Hematopoietic multipotent progenitor cell treated with erythropoietin and hydrocortisone succinate and interleukin-3 and kit ligand, for 17 days (in vitro differentiated cells): ENCODE data around the gene FHIT.
A peak's percentile ranks its signal among the peaks of the same experiment; 100 is the strongest.
"Not testable (repeated sequence)": the region's sequence is repeated elsewhere in the genome, so short reads cannot be mapped to it uniquely, and the experiment has no call there.

Experiments used
- DNase-seq: peaks from one replicate; pipeline ENCODE4 v3.0.0-alpha.2; 2015; ENCODE audit warnings: low spot score

Gene FHIT

DNA sequence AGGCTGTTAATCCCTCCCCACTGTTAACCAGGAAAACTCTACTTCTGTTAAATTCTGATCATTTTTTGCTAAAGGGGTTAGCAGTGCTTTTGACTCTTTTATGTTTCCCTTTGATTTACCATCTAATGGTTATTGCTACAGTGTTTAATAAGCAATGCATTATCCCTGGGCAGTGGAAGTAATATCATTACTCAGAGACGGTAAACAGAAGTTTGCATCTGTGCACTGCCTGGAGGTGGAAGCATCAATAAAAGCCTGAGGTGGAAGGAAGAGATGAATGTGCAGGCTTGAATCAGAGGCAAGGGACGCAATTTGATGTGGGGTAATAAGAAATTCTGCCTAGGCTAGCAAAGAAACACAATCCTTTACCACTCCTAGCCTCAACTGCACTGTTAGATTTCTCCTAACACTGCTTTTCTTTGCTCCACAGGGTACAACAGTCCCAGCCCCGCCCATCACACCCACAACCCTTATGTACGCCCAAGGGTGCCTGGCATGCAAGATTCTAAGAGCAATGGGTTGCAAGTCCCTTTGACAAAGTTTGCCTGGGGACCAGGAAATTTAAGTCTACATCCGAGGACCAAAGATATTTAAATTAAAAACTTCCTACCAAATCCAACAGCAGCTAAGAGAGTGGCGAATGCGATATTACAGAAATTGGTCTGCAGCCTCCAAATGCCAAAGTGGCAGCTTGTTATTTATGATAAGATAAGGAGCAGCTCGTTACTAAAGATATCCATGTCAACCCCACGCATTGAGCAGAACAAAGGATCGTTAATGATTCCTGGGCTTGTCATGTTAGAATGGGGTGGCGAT lies 261.4 kb downstream of the FHIT start:
- peak; percentile 9 for DNase-seq

DNA sequence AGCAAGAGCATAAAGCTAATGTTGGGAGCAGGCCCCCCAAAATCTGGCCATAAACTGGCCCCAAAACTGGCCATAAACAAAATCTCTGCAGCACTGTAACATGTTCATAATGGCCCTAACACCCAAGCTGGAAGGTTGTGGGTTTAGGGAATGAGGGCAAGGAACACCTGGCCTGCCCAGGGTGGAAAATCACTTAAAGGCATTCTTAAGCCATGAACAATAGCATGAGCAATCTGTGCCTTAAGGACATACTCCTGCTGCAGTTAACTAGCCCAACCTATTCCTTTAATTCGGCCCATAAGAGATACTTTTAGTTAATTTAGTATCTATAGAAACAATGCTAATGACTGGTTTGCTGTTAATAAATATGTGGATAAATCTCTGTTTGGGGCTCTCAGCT lies 264.1 kb downstream of the FHIT start:
- DNase-seq: not testable (repeated sequence)

DNA sequence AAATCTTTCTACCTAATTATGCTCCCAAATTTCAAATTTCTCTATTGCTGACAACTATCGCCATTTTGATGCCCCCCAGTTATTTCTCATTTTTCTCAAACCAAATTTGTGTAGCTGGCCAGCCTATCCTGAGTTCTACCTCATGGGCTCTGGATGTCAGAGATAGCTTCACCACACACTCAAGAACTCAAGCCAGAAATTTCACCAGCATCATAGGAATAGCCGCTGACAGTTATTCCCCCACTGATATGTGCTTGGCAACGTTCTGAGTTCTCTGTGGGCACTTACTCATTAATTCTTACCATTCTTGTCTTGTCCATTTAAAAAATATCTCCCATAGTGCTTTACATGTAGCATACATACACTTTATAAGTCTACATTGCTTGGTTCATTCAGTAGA lies 264.7 kb downstream of the FHIT start:
- DNase-seq: no peak

DNA sequence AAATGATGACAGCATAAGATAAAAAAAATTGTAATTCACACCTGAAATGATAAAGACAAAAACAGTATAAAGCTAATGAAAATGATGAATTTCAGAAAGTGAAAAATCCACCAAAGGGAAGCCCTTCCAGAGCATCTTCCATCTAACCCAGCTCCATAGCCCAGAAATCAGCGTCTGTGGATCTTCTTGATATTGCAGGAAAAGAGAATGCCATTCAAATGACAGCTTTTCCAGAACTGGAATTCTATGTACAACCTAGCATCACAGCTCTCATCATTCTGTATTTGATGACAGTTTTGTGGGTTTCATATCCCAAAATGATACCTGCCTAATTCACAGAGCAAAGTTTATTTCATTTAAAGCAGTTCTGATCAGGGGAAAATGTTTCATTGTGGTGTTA lies 267.3 kb downstream of the FHIT start:
- no peak for DNase-seq

DNA sequence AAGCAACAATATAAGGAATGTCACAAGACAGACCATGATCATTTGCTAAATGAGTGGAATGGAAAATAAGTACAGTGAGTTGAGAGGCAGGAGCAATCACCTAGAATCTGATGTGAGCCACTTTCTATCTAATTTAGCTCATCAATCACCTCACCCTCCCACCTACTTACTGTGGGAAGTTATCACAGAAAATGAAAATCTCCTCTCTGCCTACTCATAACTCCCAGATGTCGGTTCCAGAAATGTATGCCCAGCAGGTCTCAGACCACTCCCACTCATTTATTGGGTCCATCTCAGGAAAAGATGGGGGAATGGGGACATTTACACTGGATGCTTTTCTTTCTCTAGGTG lies 270.9 kb downstream of the FHIT start:
- no peak for DNase-seq

DNA sequence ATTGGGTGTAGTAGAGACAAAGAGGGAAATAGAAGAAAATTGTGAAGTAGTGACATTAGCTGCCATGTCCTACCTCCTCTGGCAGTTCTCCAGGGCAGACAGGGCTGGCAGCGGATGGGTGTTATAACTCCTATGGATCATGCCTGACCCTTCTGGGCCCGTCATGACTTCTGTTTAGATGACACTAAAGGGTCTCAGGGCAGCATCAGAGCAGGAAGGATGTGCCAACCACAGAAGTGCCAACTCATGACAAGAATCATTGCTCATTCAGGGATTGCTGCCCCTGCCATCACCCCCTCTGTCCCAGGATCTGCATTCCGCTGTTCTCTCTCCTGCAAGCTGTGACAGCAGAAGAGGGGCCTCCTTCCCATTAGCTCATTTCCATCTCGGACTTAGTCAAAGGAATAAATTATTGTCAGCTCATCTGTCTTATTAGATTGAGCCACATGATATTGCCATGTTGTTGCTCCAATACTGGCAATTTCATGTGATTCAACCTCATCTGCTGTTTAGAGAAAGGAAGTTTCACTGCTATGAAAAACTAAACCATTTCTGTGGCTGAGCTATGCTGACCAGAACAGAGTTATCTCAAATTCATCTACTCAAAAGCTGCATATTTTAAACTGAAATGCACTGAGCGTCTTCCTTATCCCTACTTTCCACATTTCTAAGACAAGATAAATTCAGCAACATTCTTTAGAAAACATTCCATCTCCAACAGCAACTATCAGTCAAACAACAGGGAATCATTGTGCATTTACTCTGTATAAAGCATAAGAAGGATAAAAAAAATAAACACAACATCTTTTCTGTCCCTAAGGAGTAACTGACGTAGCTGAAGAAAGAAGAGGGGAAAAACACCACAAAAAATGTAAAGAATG lies 271.6 kb downstream of the FHIT start:
- DNase-seq: no peak

DNA sequence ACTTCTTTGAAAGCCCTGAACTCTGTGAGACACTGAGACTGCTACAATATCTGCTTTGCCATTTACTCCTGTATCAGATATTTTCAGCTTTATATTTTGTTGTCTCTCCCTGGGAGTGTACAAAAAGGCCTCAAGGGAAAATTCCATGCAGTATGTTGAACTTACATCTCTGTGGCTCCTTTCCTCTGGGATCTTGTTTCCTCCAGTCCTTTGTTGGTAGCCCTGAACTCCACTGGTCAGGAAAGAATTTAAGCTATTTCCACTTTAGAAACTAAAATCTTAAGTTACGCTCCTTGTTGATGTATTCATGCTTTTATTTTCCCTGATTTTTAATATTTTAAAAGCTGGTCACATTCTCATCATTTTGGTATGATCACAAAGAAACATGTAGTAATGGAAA lies 277.9 kb downstream of the FHIT start:
- no peak for DNase-seq

DNA sequence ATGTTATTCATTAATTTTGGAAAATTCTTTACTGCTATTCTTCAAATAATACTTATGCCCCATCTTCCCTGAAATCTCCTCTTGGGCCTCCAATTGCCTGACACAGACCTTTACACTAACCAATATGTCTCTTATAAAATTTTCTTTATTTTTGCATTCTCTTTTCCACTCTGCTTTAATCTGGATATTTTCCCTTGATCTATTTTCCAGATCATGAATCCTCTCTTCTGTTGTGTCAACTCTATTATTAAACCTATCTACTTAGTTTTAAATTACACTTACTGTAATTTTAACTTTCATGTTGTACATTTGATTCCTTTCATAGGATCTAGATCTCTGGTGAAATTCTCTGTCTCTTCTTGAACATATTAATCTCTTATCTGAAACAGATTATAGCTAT lies 278.7 kb downstream of the FHIT start:
- DNase-seq: no peak

DNA sequence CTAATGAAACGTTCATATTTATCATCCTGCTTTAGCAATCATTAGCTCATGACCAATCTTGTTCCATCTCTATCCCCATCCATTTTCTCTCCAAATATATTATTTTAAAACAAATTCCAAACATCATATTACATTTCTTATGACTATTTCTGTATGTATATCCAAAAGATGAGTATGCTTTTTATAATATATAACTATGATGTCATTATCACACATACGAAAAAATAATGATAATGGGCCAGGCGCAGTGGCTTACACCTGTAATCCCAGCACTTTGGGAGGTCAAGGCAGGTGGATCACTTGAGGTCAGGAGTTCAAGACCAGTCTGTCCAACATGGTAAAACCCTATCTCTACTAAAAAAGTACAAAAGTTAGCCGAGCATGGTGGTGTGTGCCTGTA lies 280.4 kb downstream of the FHIT start:
- no peak for DNase-seq

DNA sequence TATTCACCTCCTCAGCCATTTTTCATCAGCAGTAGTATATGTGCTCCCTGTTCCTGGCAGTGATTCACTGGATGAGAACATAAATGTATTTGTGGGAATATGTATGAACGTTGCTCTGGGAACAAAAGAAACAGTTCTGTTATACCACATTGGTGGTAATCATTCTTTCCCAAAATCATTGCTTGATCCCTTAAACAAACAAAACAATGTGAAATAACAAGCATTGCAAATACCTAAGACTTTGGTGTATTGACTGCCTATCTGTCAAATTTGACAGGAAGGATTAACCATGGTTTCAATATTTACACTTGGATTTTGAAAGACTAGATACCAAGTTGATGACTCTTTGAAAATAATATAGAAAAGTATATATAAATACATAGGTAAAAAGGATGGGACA lies 284.1 kb downstream of the FHIT start:
- no peak for DNase-seq

DNA sequence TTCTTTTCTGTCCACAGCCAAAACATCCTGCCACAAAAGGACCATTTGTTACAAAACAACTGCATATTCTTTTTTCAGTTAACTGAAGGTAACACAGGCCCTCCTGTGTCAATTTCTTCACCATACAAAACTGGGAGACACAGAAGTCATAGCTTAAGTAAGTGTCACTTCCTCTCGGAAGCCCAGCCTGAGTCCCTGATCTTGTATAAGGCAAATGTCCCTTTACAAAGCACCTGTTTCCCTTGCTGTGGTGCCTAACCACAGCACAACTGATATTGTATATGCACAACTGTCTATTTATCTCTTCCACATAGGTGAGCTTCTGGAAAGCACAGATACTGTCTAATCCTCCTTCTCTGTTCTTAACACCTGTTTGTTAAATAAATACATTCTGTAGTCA lies 293.7 kb downstream of the FHIT start:
- no peak for DNase-seq

DNA sequence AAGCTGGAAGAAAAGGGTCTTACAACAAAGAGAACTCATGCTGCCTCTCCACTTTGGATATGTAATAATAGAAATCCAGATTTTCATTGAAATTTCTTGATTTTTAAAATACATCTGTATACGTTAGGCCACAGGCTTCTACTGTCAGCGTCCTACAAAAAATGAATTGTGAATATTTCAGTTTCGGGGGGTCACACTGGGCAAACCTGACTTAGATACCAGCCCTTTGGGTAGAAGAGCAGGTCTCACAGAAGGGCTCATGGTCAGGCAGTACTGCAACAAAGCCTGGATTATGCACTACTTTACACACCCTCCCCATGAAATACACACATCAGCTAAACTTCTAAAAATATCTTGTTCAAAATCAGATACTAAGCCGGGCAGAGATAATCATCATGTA lies 294.5 kb downstream of the FHIT start:
- no peak for DNase-seq

DNA sequence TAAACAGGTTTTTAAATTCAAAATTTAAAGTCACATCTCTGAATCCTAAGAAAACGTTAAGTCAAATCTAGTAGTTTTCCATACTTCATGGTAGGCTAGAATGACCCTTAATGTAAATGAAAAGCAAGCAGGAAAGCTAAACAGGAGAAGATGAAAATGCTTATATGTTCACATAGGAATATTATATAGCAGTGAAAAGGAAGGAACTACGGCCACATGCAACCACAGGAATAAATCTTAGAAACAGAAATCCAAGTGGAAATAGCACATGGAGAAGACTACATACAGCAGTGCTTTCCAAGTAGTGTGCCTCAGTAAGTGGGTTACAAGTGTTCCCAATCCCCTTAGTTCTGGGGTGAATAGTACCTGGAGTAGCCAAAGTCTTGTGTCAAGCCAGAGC lies 296.2 kb downstream of the FHIT start:
- no peak for DNase-seq

DNA sequence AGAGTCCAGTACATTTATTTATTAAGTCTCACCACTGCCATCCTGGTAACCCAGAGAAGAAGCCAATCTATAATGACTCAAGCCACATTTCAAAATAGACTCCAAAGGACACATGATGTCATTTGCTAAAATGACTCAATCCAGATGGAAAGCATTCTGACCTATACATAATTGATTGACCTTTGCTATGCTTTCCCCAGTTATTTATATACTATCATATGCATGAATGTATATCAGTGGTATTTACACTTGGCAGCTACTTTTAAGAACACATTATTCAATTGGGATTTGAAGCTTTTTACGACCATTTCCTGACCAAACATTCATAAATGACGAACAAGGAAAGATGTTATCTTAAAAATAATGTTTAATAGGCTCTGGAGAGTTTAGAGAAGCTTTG lies 297.2 kb downstream of the FHIT start:
- DNase-seq: no peak

DNA sequence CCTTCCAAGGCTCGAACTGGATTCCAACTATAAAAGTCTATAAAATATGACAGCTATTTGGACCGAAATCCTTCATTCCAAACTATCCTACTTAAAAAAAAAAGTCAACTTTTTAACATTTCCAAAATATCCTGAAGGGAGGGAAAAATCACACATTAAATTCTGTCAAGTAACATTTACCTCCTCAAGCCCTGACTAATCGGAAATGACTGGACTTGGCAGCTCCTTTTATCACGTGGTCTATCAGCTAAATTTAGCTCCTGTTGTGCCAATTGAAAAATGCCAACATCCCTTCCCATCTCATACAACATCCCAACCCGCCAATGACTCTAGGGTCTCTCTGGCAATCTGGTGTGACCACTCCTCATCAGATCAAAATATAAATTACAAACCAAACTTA lies 297.9 kb downstream of the FHIT start:
- DNase-seq: no peak

DNA sequence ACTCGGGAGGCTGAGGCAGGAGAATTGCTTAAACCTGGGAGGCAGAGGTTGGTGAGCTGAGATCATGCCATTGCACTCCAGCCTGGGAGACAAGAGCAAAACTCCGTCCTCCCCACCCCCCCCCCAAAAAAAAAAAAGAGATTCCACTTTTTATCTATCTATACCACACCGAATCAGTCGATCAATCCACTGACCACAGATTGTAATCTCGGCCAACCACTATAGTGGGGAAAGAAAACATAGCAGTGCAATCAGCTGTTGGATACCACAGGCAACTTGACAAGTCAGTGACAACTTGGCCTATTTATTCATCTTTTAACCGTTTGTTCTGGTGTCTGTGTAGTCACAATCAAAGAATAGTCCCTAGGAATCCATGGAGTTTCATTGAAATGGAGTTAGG lies 299.2 kb downstream of the FHIT start:
- no peak for DNase-seq

DNA sequence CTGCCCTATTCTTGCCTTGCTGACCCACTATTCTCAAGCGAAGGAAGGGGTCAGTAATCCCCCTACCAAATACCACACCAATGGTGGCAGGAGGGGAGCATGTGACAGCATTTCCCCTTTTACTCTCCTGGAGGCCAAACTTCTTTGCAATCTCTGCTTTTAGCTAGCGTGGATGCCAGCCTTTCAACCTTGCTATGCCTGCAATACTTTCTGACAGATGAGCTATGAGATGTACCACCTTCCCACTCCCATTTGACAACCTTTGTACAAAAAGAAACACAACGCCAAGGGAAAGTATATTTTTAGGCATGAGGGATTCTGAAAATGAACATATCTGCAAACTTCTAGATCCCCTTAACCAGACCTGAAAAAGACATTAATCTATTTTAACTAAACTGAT lies 302.1 kb downstream of the FHIT start:
- DNase-seq: no peak

DNA sequence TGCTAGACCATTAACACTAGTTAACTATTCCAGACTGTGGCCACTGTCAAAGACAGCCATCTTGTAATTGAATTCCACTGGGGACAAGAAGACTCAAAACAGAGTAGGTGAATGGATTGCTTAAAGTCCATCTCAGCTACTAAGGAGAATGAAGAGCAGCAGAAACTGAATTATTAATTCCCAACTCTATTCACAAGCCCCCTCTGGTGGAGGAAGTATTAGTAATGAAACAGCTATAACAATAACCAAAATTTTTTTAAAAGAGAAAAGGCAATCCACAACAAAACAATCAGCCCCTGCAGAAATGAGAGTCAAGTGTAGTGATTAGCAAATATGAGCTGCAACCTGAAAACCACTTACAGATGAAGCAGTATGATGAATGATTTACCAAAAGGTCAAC lies 302.8 kb downstream of the FHIT start:
- DNase-seq: no peak

DNA sequence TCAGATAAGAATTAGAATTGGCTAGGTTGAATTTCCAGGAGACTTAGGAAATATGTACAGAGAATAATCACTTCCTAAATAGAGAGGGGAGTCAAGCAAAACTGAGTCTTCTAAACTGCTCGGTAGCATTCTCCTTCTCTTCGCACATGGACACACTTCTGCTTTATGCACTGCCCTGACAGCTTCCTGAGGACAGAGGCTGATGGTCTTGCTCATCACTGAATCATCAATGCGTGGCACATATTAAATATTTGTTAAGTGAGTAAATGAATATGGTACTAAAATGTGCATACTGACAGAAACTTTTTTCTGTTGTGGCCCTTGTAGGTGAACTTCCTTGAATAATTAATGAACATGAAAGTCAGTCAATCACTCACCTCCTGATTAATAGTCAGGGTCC lies 315.5 kb downstream of the FHIT start:
- DNase-seq: no peak

DNA sequence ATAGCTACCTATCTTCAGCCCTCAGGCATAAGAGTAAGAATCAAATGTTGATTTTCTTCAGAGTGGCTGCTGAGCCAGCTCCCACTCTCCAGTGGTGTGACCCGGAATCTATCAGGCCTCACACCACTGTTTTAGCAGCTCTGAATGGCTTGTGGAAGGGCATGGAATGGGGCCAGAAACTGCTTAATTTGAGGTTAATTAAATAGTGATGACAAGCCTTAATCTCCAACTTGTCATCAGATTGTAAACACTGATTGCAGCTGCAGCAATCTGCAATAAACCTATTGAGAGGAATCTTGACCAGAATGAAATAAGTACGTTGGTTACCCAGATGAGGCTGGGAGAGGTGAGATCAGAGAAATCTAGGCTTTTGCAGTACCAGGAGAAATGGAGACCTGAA lies 317.4 kb downstream of the FHIT start:
- no peak for DNase-seq

DNA sequence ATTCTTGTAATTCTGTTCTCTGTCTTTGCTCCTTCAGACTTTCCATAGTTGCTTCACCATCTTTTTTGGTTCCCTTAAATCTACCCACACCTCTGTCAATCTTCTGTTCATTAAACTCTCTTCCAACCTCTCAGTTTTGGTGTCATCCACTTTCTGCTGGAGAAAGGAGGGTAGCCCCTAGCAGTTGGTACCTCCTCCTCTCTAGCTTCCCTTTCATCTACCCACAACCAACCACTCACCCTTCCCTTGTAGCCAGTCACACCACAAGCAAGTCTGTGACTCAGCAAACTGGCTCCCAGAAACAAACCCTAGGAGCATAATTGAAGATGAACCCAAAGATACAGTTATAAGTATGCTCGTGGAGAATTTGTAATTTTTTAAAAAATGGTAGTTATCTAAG lies 318.6 kb downstream of the FHIT start:
- DNase-seq: no peak

DNA sequence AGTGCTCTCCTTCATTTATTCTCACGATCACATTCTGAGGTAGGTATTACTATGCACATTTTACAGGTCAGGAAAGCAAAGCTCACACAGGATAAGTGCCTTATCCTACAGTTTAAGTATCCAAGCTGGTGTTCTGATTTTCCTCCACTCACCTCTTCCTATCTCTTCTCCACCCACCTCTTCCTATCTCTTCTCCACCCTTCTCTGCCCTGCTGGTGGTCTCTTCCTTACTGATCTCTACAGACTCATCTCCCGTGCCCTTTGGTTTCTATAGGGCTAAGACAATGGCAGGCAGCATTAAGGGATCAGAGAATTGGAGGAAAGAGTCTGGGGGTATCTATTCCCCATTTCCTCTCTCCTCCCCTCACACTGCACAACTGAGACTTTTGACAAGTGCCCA lies 319.1 kb downstream of the FHIT start:
- no peak for DNase-seq

DNA sequence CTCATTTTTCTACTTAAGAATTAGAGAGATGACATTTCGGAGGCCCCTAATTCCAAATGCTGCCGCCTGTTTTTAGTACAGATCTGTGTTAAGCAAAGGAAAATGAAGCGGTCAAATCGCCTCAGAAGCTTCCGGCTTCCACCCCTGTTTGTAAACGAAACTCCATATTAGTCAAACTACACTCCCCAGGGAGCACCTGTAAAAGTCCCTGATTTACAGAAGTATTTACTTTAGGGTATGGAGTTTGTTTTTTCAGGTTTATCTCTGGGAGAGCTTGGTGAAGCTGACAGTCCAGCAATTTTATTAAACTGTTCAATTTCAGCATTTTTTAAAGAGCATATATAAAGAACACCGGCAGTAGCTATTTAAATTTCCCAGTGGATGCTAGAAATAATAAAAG lies 319.8 kb downstream of the FHIT start:
- no peak for DNase-seq

DNA sequence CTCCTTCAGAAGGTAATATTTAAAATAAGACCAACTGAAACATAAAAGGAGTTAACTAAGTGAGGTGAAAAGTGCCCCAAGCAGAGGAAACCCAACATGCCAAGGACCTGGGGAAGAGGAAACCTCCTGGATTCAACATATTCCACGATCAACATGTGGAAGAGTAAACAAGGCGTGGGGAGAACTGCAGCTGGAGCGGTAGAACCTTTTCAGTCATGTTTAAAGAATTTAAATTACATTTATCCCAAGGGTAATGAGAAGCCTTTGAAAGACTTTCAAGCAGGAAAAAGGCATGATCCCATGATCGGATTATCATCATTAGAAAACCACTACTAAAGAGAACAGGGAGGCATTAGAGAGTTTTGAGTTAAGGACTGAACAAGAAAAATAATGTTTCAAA lies 330.7 kb downstream of the FHIT start:
- DNase-seq: no peak
